Sciatic nerve (tissue), 2 donors: ENCODE data around the gene MELTF. TPM values are rescaled to one million over a fixed set of nuclear protein-coding genes. Genes with fewer than 3 reads are reported as not detected.

Experiments used
- ATAC-seq: fragments of 200-7000 bp; cut with Tn5 transposase; one replicate; pipeline ENCODE4 v1.9.1; 2020; ENCODE audit warnings: mild to moderate bottlenecking, moderate library complexity
- DNase-seq: peaks from one replicate; pipeline ENCODE4 v3.0.0-alpha.2; 2020; ENCODE audit warnings: low spot score
- intact Hi-C: fragments of 100-400 bp; cut with DNase I; formaldehyde crosslinking; loops from one replicate; pipeline ENCODE4 v1.14.2; 2022
- total RNA-seq: library from RNA; stranded (reverse); fragmentation: NEBNext Ultra II Directional; extraction: Animal tissue kit (Norgen Biotek cat#: 25700); gene quantifications from one replicate; pipeline ENCODE4 v1.2.1, GENCODE V29; 2021
- donor health status: DM: no; HTN: no; CAD: no.
- donor health status: DM: no; HTN: no; CAD: no.

The MELTF gene
- total RNA-seq, 1 donor from 2014 or later = 5.3 TPM

GRCh38 chr3:196979545-196979944 is 50.1 kb downstream of the MELTF start:
- DNase-seq = peak; percentile 73
- intact Hi-C loops = no loop called here
- ATAC-seq = peak; percentile 85

- DNase-seq (no peak), ATAC-seq (no peak)
- intact Hi-C loops = no loop called here
Measured at GRCh38 chr3:196976941-196977340, 52.7 kb downstream of the MELTF start.

GRCh38 chr3:196975349-196975748 is 54.3 kb downstream of the MELTF start:
- DNase-seq (no peak), ATAC-seq (no peak)
- intact Hi-C loops = no loop called here

GRCh38 chr3:196974661-196975060 is 55.0 kb downstream of the MELTF start:
- ATAC-seq (no peak), DNase-seq (no peak)
- intact Hi-C loops = no loop called here

GRCh38 chr3:196971094-196971698 is 58.4 kb downstream of the MELTF start:
- intact Hi-C loops = no loop called here
- no peak for DNase-seq
- no peak for ATAC-seq

GRCh38 chr3:196970547-196971093 is 59.0 kb downstream of the MELTF start:
- intact Hi-C loops = no loop called here
- DNase-seq (no peak), ATAC-seq (no peak)

- intact Hi-C loops = no loop called here
Measured at GRCh38 chr3:196969660-196970546, 59.7 kb downstream of the MELTF start.

GRCh38 chr3:196969134-196969659 is 60.4 kb downstream of the MELTF start:
- ATAC-seq = no peak
- no peak for DNase-seq
- intact Hi-C loops = no loop called here

More at GRCh38 chr3:196969660-196970546, 59.7 kb downstream of the MELTF start:
- ATAC-seq (peak; percentile 73), DNase-seq (peak; percentile 74)

- DNase-seq = no peak
- peak; percentile 69 for ATAC-seq
- intact Hi-C loops = no loop called here
Measured at GRCh38 chr3:196968233-196969133, 61.1 kb downstream of the MELTF start, which contains the start of gene PIGZ. Gene PIGZ (minus strand): TSS chr3:196968833. CDS start chr3:196952031, 16,802 bp downstream.

- DNase-seq = no peak
- no peak for ATAC-seq
- intact Hi-C loops = no loop called here
Measured at GRCh38 chr3:196967412-196968232, 62.0 kb downstream of the MELTF start.

GRCh38 chr3:196966526-196967401 is 62.9 kb downstream of the MELTF start:
- no peak for DNase-seq
- intact Hi-C loops = no loop called here
- no peak for ATAC-seq

- peak; percentile 22 for DNase-seq
- intact Hi-C loops = no loop called here
- ATAC-seq = no peak
Measured at GRCh38 chr3:196965804-196966173, 63.8 kb downstream of the MELTF start.

GRCh38 chr3:196965112-196965803 is 64.4 kb downstream of the MELTF start:
- intact Hi-C loops = no loop called here
- DNase-seq (peak; percentile 28), ATAC-seq (no peak)

GRCh38 chr3:196963631-196963953 is 66.0 kb downstream of the MELTF start:
- DNase-seq (no peak), ATAC-seq (no peak)
- intact Hi-C loops = no loop called here

GRCh38 chr3:196962930-196963630 is 66.5 kb downstream of the MELTF start:
- DNase-seq = no peak
- ATAC-seq = no peak
- intact Hi-C loops = no loop called here
